Fibroblast of lung (primary cell): ENCODE measurements around the gene CCAR1.
"Not testable (repeated sequence)": the region's sequence is repeated elsewhere in the genome, so short reads cannot be mapped to it uniquely, and the experiment has no call there.

Source experiments
- EZH2 ChIP-seq: IDR thresholded peaks from 2 replicates; pipeline ENCODE4 v1.5.1; 2012; ENCODE audit warnings: low read length, control low read depth, mild to moderate bottlenecking; ENCODE audit errors: missing control alignments
- TF ChIP-seq, protein P1 (sequence below), 2 donors: IDR thresholded peaks in 1 of 2; conservative IDR thresholded peaks in 1 of 2; 1 replicate in 1 of 2; 2 replicates in 1 of 2; pipeline ENCODE4 v1.5.1; 2011 to 2012; ENCODE audit warnings: low read length in 2 of 2, control low read depth in 1 of 2, inconsistent platforms in 1 of 2, low read depth in 1 of 2, mild to moderate bottlenecking in 1 of 2

DNA sequence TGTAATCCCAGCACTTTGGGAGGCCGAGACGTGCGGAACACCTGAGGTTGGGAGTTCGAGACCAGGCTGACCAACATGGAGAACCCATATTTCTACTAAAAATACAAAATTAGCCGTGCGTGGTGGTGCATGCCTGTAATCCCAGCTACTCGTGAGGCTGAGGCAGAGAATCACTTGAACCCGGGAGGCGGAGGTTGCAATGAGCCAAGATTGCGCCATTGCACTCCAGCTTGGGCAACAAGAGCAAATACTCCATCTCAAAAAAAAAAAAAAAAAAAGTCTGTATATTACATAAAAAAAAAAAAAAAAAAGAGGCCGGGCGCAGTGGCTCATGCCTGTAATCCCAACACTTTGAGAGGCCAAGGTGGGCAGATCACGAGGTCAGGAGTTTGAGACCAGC is 8.0 kb upstream of the CCAR1 start:
- TF ChIP-seq, protein P1, sequence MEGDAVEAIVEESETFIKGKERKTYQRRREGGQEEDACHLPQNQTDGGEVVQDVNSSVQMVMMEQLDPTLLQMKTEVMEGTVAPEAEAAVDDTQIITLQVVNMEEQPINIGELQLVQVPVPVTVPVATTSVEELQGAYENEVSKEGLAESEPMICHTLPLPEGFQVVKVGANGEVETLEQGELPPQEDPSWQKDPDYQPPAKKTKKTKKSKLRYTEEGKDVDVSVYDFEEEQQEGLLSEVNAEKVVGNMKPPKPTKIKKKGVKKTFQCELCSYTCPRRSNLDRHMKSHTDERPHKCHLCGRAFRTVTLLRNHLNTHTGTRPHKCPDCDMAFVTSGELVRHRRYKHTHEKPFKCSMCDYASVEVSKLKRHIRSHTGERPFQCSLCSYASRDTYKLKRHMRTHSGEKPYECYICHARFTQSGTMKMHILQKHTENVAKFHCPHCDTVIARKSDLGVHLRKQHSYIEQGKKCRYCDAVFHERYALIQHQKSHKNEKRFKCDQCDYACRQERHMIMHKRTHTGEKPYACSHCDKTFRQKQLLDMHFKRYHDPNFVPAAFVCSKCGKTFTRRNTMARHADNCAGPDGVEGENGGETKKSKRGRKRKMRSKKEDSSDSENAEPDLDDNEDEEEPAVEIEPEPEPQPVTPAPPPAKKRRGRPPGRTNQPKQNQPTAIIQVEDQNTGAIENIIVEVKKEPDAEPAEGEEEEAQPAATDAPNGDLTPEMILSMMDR (conservative IDR thresholded peaks at IDR 0.05 in 1 of 2, IDR thresholded peaks at IDR 0.05 in 1 of 2; ENCODE audit: low read depth in 1 of 2, low read length in 2 of 2): not testable (repeated sequence)
- TF ChIP-seq EZH2: not testable (repeated sequence)
